SIG-M5 treated with dmso at 0.1 percent for 504 hours (cell line): ENCODE data around the gene OPRD1.
A peak's percentile ranks its signal among the peaks of the same experiment; 100 is the strongest.
"Not testable (repeated sequence)": the region's sequence is repeated elsewhere in the genome, so short reads cannot be mapped to it uniquely, and the experiment has no call there.

ENCODE experiments used
- DNase-seq: peaks from one replicate; lab custom pipeline; 2025; ENCODE audit not compliant: unreplicated experiment; lab: John Stamatoyannopoulos, UW

Gene OPRD1

DNA sequence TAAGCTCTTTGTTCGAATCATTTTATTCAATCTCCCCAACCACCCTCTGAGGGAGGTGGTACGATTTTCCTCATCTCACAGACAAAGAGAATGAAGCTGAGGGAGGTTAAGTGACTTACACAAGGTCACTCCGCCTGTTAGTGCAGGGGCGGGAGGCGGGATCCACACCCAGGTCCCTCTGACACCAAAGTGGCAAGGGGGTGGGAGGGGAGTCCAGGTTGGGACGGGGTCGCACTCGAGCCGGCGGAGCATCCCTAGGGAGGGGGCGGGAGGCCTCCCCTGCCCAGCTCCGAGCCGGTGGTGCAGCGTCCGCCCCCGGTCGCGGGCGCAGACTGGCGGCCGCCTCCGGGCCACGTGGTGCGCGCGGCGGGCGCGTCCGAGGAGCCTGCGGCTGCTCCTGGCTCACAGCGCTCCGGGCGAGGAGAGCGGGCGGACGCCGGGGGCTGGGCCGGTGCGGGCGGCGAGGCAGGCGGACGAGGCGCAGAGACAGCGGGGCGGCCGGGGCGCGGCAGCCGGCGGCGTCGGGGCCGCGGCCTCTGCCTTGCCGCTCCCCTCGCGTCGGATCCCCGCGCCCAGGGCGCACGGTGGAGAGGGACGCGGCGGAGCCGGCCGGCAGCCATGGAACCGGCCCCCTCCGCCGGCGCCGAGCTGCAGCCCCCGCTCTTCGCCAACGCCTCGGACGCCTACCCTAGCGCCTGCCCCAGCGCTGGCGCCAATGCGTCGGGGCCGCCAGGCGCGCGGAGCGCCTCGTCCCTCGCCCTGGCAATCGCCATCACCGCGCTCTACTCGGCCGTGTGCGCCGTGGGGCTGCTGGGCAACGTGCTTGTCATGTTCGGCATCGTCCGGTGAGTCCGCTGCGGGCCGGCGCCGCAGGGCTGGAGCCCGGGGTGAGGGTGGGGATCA lies at the start of gene OPRD1:
Gene OPRD1, plus strand, starts transcription at position 405 of the 903 bp plus-strand sequence. Its CDS starts 214 bp downstream, at position 619.
- no peak for DNase-seq

GRCh38 chr1:28766532-28767183 lies 45.3 kb upstream of the OPRD1 start:
- no peak for DNase-seq

DNA sequence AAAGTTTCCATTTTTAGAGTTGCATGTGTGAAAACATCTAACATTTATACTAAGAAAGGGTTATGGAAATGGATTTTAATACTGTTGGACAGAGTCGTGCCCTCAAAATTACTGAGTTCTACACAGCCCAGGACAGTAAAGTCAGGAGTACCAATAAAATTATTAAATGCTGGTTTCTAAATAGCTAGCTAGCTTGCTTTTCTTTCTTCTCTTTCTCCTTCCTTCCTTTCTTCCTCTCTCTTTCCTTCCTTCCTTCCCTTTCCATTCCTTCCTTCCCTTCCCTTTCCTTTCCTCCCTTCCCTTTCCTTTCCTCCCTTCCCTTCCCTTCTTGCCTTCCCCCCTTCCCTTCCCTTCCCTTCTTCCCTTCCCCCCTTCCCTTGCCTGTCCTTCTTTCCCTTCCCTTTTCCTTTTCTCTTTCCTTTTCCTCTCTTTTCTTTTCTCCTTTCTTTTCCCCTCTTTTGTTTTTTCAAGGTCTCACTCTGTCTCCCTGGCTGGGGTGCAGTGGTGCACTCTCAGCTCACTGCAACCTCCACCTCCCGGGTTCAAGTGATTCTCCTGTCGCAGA lies 41.3 kb upstream of the OPRD1 start:
- no peak for DNase-seq

GRCh38 chr1:28771921-28772320 lies 40.0 kb upstream of the OPRD1 start:
- DNase-seq = not testable (repeated sequence)

GRCh38 chr1:28773105-28773504 lies 38.9 kb upstream of the OPRD1 start:
- DNase-seq = no peak

- peak; percentile 67 for DNase-seq
Observed at GRCh38 chr1:28775121-28775942, 36.6 kb upstream of the OPRD1 start.

GRCh38 chr1:28776341-28776740 lies 35.6 kb upstream of the OPRD1 start:
- no peak for DNase-seq

GRCh38 chr1:28778021-28778420 lies 33.9 kb upstream of the OPRD1 start:
- DNase-seq = no peak

DNA sequence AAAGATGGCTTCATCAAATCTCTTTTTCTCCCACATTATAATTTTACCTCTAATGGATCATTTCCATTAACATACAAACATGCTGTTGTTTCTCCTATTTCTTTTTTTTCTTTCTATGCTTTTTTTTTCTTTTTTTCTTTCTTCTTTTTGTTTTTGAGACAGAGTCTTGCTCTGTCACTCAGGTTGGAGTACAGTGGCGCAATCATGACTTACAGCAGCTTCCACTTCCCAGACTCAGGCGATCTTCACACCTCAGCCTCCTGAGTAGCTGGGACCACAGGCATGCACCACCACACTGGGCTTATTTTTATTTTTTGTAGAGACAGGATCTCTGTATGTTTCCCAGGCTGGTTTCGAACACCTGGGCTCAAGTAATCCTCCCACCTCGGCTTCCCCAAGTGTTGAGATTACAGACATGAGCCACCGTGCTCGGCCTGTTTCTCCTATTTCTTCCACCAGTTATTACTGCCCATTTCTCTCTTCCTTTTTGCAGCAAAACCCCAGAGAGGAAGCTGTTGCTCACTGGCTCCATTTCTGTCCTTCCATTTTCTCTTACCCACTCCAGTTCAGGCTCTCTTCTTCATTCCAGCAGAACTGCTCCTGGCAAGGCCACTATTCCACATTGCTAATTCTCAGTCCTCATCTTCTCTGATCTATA lies 32.1 kb upstream of the OPRD1 start:
- peak; percentile 51 for DNase-seq

- no peak for DNase-seq
Observed at GRCh38 chr1:28781305-28781704, 30.7 kb upstream of the OPRD1 start.

DNA sequence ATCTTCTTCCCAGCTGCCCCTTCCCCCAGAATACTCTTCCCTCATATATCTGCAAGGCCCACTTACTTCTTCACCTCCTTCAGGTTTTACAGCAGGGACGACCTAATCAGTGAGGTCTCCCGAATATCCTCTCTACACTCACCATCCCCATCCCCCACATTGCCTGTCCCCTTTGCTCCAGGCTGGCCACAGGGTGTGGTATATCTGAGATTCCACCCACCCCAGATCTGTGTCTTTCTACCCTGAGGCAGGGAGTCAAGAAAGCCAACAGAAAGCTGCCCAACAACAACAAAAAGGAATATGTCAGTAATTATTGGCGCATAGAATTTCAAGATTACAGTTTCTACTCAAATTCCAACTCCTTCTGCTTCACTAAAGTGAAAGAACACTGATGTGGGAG lies 30.0 kb upstream of the OPRD1 start:
- no peak for DNase-seq

DNA sequence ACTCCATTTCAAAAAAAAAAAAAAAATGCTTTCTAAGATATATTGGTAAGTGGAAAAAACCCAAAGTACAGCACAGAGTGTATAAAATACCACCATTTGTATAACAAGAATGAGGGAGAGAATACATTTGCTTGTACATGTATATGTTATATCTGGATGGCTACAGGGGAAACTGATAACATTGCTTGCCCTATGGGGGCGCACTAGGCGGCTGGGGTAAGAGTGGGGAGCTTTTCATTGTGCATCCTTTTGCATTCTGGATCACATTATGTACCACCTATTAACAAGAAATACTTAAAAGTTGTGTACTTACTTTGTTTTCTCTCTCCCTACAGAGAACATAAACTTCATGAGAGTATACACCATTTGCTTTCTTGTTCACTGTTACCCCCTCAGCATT lies 28.6 kb upstream of the OPRD1 start:
- DNase-seq = no peak

DNA sequence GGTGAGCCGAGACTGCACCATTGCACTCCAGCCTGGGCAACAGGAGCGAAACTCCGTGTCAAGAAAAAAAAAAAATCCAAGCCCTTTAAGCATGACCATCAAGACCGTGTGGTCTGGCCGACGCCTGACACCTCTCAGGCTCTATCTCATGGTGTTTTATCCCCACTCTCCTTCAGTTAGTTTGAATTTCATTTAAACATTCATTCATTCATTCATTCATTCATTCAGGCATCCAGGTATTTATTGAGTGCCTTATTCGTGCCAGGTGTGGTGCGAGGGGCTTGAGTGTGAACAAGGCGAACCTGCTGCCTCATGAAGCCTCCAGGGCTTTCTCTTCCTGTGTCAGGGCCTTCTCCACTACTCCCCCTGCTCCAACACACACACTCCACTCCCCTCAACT lies 22.6 kb upstream of the OPRD1 start:
- DNase-seq = no peak

DNA sequence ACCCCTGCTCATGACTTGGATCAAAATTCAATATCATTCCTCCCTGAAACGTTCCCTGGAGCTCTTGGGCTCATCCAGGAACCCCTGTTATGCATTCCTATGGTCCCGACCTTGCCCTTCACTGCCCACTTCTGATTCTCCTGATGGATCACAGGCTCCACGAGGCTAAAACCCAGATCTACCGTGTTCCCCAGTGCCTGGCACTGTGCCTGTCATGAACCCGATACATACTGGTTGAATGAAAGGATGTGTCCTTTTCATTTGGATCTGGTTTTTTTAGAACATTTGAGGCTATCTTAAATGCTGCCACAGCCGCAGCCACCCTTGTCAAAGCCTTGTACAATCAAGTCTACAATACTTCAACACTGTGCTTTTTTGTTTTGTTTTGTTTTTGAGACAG lies 22.2 kb upstream of the OPRD1 start:
- DNase-seq = no peak

DNA sequence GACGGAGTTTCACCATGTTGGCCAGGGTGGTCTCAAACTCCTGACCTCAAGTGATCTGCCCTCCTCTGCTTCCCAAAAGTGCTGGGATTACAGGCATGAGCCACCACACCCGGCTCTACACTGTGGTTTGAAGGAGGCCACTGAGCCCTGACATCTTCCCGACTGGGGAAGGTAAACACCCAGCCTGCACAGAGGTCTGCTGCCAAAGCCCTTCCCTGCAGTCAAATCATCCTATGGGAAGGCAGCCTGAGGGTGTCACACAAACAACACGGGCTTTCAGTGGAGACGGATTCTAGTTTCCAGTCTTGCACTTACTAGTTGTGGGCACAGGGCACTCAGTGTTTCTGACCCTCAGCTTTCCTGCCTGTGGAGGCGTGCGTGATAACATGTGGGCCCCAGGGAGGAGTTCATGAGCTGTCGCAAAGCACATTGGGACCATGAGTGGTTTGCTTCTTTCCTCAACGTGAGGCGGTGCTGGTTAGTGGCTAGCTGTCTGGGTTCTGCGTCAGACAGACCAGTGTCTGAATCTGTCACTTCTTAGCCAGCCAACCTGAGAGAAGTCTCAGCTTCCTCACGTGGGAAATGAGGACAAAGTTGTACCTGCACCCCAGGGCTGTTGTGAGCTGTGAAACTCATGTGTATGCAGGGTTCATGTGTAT lies 21.5 kb upstream of the OPRD1 start:
- no peak for DNase-seq

DNA sequence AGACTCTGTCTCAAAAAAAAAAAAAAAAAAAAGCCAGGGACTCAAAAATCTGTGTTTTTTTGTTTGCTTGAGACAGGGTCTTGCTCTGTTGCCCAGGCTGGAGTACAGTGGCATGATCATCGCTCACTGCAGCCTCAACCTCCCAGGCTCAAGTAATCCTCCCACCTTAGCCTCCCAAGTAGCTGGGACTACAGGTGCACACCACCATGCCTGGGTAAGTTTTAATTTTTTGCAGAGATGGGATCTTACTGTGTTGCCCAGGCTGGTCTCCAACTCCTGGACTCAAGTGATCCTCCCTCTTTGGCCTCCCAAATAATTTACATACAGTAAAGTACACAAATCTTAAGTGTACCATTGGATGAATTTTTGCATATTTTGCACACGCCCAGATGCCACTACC lies 20.0 kb upstream of the OPRD1 start:
- not testable (repeated sequence) for DNase-seq

- DNase-seq = no peak
Observed at GRCh38 chr1:28792644-28793121, 19.3 kb upstream of the OPRD1 start.

DNA sequence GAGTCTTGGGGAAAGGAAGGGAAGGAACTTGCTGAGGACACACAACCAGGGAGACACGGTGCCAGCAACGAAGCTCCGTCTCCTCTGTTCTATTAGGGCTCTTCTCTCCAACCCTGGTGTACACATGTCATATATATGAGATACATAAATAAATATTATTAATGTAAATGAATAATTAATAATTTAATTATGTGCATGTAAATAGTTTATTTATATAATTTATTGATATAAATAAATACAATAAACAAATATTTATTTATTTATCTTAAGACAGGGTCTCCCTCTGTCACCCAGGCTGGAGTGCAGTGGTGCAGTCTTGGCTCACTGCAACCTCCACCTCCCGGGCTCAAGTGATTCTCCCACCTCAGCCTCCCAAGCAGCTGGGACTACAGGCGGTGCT lies 17.4 kb upstream of the OPRD1 start:
- DNase-seq = not testable (repeated sequence)

DNA sequence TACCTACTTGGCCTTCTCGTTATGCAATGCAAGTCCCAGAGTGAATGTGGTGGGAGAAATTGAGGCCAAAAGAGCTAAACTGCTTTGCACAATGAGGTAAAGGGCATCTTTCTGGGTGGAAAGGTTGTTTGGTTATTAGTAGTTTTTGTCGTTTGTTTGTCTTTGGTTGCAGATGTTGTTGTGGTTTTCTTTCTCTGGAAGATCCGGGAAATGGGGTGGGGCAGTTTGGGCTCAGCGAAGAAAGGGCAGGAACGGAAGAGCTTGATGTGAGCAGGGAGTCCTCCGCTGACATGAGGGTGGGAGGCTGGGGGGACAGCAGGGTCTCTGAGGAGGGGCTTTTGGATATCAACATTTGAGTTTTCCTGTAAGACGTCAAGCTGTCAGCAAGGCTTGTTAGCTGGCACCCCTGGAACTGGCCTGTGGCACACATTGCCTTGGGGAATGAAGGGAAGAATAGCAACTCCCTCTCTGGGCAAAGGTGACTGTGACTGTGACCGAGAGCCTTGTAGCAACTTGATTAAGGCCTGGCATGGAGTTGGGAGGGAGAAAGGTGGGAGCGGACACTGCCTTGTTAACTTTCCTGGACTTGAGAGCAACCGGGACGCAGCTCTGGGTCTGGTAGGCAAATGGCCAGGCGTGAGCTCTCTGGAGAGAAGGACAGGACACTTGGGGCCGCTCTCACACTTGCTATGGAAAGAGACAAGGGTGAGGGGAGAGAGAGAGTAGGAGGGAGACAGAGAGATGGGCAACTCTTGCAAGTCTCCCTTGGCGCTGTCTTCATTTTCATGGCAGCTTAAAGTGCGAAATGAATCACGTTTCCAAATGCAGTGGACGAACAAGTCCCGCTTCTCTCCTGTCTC lies 15.4 kb upstream of the OPRD1 start:
- DNase-seq = no peak
